IPS-NIHi7 (cell line): ENCODE measurements around the gene SCPEP1.

Experiments used
- DNase-seq: peaks from one replicate; pipeline ENCODE4 v3.0.0; 2012; ENCODE audit warnings: mixed read lengths; ENCODE audit errors: extremely low spot score

The SCPEP1 gene

DNA sequence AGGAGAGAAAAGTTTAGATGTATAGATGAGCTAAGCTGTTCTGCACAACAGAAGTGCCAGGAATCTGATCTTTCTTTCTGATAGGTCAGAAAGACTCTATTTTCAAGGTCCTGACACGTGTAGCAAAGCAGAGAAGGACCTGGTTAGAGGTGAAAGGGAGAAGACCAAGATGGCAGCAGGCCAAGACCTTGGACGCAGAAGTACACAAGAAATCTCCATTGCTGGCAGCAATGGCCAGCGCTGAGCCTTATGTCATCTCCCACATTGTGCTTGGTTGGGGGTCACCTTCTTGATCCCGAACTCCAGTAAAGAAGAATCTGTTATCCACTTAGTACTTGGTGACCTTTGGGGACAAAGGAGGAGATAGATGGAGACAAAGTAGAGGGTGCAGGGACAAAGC is 65.3 kb downstream of the SCPEP1 start:
- no peak for DNase-seq

DNA sequence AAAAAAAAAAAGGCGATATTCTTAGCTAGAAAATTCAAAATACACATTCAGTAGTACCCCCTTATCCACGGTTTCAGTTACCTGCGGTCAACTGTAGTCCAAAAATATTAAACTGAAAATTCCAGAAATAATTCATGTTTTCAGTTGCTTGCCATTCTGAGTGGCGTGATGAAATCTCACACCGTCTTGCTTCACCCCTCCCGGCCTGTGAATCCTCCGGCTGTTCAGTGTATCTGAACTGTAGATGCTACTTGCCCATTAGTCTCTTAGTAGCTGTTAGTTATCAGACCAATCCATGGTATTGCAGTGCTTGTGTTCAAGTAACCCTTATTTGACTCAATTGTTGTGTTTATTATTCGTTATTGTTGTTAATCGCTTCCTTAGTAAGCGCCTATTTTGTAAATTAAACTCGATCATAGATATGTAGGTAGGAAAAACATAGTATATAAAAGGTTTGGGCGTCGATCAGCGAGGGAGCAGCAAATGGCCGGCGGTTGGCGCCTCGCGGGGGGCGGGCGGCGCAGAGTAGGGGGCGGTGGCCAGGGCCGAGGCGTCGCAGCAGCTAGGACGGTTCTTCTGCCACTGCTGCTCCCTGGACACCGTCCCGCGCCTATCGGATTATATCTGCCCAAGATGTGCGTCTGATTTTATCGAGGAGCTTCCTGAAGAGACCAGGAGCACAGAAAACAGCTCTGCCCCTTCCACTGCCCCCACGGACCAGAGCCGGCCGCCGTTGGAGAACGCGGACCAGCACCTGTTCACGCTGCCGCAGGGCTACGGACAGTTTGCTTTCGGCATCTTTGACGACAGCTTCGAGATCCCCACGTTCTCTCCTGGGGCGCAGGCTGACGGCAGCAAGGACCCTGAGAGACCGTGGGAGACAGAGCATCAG is 67.3 kb downstream of the SCPEP1 start:
- DNase-seq = no peak

DNA sequence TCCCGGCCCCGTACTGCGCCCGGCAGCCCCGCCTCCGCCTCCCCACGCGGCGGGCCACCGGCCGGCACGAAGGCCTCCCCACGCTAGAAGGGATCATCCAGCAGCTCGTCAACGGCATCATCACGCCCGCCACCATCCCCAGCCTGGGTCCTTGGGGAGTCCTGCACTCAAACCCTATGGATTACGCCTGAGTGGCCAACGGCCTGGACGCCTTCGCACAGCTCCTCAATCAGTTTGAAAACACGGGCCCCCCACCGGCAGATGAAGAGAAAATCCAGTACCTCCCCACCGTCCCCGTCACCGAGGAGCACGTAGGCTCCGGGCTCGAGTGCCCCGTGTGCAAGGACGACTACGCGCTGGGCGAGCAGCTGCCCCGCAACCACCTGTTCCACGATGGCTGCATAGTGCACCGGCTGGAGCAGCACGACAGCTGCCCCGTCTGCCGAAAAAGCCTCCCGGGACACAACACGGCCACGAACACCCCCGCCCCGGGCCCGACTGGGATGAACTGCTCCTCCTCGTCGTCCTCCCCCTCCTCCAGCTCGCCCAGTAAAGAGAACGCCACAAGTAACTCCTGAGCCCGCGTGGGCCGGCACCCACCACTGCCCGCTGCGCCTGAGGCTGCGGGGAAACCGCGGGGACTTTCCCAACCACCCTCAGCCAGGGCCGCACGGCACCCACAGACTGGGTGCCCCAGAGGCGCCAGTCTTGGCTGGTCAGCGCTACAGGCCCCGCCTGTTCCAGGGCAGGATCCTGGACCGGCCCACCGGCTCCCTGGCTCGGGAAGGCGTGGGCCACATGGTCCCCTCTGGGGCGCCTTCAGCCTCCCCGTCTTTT is 68.2 kb downstream of the SCPEP1 start:
- DNase-seq = no peak

DNA sequence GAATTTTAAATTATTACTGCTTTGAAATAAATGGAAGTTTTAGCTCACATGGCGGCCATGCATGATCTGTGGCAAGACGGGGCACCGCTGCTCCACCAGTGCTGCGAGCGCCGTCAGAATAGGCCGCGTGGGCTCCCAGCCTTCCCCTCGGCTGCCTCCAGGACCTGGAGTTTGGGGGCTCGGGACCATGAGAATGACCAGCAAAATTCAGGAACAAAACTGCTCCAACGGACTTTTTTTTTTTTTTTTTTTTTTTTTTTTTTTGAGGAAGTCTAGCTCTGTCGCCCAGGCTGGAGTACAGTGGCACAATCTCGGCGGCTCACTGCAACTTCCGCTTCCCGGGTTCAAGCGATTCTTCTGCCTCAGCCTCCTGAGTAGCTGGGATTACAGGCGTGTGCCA is 68.8 kb downstream of the SCPEP1 start:
- DNase-seq = no peak

DNA sequence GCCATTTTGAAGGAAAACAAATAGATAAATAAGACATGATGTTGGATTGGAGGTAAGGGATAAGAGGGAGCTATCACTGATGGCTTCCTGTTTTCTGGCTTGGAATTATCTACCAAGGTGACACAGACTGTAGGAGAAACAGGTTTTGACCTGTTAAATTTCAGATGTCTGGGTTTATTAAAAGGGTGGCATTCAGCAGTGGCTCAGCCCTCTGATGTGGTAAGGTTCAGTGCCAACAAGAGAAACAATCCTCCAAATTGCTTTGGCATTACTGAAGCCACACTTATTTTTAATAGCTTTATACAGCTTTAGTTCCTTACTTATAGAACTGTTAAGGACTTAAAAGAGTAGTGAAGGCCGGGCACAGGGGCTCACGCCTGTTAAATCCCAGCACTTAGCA is 70.2 kb downstream of the SCPEP1 start:
- no peak for DNase-seq

DNA sequence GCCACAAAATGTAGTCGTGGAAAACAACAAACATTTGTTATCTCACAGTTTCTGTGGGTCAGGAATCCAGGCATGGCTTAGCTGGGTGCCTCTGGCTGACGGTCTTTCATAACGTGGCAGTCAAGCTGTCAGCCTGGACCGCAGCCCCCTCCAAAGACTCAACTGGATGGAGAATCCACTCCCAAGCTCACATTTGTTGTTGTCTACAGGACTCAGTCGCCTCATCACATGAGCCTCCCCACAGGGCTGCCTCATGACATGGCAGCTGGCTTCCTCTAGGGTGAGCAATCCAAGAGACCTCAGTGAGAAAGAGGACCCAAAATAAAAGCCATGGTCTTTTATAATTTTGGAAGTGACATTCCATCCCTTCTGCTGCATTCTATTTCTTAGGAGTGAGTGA is 72.4 kb downstream of the SCPEP1 start:
- no peak for DNase-seq

DNA sequence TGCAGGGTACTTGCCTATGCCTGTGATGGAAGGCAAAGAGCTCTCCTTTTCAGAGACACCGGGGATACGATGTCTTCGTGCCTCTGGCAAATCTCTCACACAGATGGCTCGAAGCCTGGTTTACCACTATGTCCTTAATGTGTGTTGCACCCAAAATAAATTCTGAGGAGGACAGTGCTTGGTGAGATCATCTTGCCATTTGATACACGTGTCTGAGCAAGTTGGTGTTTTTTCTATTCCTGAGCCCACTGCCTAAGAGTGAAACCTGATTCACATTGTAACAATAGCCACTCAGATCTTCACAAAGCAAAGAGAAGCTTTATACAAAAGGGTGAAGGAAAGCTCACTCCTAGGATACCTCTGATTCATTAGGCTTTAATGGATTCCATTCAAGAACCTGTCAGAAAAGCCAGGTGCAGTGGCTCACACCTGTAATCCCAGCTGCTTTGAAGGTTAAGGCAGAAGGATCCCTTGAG is 74.0 kb downstream of the SCPEP1 start:
- DNase-seq = no peak
